Coronary artery (tissue), 2 donors: ENCODE data around the gene SLIT1.

Experiments
- DNase-seq: peaks from one replicate; pipeline ENCODE4 v3.0.0-alpha.2; 2017; ENCODE audit warnings: low spot score
- H3K27ac ChIP-seq, 2 donors: fragments of 200-600 bp; sonication (generic); one replicate each; pipeline ENCODE4 v1.5.1; 2016 to 2019
- H3K4me3 ChIP-seq: fragments of 200-600 bp; sonication (generic); 2 replicates; pipeline ENCODE4 v1.5.1; 2016; ENCODE audit warnings: mild to moderate bottlenecking, moderate library complexity
- TF ChIP-seq, protein P1 (sequence below): fragments of 200-600 bp; sonication (generic); IDR thresholded peaks from one replicate; pipeline ENCODE4 v1.5.1; 2019; ENCODE audit warnings: antibody characterized with exemption

Gene SLIT1

DNA sequence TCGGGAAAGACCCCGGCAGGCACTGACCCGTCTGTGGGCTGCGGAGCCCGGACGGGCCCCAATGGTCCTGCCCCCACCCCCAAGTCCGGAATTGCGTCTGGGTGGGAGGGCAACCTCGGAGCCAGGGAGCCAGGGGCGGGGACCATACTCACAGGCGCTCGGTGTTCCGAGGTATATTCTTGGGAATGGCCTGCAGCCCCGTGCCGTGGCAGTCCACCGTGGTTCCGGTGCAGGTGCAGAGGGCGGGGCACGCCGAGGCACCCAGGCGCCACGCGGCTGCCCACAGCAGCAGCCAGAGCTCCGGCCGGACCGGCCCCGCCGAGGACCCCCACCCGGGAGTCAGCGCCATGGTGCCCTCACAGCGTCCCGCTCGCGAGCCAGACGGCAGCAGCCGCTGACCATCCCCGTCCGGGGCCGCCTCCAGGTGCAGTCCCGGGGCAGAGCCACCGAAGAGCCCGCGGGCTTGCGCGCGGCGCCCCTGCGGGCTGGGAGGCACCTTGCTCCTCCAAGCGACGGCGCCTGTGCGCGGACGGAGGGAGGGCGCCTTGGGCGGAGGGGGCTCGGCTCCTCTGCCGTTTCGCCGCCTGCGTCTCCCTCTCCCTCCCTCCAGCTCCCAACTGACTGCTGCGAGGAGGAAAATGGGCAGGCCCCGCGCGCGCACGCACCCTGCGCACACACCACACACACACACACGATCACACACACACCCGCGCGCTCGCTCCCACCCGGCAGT is at the start of gene SLIT1:
Gene SLIT1 (minus strand): TSS at position 634 of the 733 bp plus-strand sequence. CDS start 285 bp downstream, at position 349.
- Histone ChIP-seq H3K27ac (no peak within 1 kb of the TSS), H3K4me3 (peak within 1 kb of the TSS; percentile 46)
- TF ChIP-seq, protein P1, sequence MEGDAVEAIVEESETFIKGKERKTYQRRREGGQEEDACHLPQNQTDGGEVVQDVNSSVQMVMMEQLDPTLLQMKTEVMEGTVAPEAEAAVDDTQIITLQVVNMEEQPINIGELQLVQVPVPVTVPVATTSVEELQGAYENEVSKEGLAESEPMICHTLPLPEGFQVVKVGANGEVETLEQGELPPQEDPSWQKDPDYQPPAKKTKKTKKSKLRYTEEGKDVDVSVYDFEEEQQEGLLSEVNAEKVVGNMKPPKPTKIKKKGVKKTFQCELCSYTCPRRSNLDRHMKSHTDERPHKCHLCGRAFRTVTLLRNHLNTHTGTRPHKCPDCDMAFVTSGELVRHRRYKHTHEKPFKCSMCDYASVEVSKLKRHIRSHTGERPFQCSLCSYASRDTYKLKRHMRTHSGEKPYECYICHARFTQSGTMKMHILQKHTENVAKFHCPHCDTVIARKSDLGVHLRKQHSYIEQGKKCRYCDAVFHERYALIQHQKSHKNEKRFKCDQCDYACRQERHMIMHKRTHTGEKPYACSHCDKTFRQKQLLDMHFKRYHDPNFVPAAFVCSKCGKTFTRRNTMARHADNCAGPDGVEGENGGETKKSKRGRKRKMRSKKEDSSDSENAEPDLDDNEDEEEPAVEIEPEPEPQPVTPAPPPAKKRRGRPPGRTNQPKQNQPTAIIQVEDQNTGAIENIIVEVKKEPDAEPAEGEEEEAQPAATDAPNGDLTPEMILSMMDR: no peak
- DNase-seq: no peak

GRCh38 chr10:97235353-97235752 is 49.6 kb upstream of the SLIT1 start:
- no peak overlapping the region for H3K27ac ChIP-seq
- DNase-seq: no peak
- H3K4me3 ChIP-seq: no peak overlapping the region
- TF ChIP-seq, protein P1: no peak

- Histone ChIP-seq H3K27ac (no peak overlapping the region), H3K4me3 (no peak overlapping the region)
- DNase-seq: no peak
- TF ChIP-seq, protein P1: peak; percentile 21
These were observed 48.6 kb upstream of the SLIT1 start for GRCh38 chr10:97234400-97234799.

DNA sequence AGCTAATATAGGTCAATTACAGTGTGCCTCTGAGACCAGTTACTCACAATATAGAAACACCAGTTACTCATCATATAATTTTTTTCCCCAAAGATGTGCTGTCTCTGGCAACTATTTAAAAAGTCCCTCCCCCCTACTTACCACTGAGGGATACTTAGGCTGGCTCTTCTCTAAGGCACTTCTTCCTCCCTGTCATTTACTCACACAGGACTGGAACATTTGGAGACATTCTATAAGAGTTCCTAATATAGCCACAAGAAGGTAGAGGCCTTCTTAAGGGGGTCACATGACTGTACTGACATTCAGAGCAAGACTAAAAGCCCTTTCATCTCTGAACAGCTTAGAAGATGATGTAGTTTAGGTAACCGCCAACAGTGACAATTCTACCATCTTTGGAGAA is 44.4 kb upstream of the SLIT1 start:
- no peak for DNase-seq
- Histone ChIP-seq H3K27ac (no peak overlapping the region), H3K4me3 (no peak overlapping the region)
- TF ChIP-seq, protein P1: no peak

- TF ChIP-seq, protein P1: no peak
- Histone ChIP-seq H3K4me3 (no peak overlapping the region), H3K27ac (no peak overlapping the region)
- no peak for DNase-seq
These were observed 43.7 kb upstream of the SLIT1 start for GRCh38 chr10:97229322-97230015.

DNA sequence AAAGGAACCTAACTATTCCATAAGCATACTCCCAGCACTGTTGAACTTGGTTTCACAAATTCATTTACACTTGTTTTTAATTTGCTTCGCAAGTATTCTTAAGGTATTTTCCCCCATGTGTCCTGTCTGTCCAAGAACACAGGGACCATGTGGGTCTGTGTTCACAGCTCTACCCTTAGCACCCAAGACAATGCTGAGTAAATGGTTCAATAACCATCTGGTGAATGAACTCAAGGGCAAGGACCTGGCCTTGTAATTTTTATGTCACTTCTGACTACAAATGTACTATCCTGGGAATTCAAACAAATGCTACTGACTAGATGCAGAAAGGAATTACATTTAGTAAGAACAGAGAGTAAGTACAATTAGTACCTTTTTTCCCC is 43.0 kb upstream of the SLIT1 start:
- DNase-seq: no peak
- H3K27ac ChIP-seq: no peak overlapping the region

More for the DNA sequence above, 43.0 kb upstream of the SLIT1 start:
- H3K4me3 ChIP-seq: no peak overlapping the region
- TF ChIP-seq, protein P1: no peak
